Measurements from ENCODE around the gene RC3H1. TPM values are rescaled to one million over a fixed set of nuclear protein-coding genes. Genes with fewer than 3 reads are reported as not detected.
"Not testable (repeated sequence)": the region's sequence is repeated elsewhere in the genome, so short reads cannot be mapped to it uniquely, and the experiment has no call there.

The RC3H1 gene
- total RNA-seq, 1 donor from 2014 or later: 9.5 TPM

DNA sequence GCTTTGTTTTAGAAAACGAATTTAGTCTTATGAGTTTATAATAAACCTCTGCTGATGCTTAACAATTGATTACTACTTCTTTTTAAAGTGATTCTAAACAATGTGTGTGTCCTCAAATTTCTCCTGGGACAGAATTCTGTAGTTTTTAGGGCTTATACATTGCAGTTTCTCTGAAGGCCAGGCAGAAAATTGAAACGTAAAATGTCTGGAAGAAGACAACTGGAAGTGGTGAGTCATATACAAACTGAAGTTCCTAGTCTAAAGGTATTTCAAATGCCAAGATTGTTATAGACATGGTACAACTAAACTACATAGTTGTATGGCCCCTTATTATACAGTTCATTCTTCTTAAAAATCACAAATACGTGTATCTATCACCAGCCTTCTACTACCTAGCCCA, 30.5 kb upstream of the RC3H1 start:
- TF ChIP-seq, protein P1, sequence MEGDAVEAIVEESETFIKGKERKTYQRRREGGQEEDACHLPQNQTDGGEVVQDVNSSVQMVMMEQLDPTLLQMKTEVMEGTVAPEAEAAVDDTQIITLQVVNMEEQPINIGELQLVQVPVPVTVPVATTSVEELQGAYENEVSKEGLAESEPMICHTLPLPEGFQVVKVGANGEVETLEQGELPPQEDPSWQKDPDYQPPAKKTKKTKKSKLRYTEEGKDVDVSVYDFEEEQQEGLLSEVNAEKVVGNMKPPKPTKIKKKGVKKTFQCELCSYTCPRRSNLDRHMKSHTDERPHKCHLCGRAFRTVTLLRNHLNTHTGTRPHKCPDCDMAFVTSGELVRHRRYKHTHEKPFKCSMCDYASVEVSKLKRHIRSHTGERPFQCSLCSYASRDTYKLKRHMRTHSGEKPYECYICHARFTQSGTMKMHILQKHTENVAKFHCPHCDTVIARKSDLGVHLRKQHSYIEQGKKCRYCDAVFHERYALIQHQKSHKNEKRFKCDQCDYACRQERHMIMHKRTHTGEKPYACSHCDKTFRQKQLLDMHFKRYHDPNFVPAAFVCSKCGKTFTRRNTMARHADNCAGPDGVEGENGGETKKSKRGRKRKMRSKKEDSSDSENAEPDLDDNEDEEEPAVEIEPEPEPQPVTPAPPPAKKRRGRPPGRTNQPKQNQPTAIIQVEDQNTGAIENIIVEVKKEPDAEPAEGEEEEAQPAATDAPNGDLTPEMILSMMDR (conservative IDR thresholded peaks at IDR 0.05; ENCODE audit: low read depth, low read length): no peak
- DNase-seq (ENCODE audit: low read depth): no peak

DNA sequence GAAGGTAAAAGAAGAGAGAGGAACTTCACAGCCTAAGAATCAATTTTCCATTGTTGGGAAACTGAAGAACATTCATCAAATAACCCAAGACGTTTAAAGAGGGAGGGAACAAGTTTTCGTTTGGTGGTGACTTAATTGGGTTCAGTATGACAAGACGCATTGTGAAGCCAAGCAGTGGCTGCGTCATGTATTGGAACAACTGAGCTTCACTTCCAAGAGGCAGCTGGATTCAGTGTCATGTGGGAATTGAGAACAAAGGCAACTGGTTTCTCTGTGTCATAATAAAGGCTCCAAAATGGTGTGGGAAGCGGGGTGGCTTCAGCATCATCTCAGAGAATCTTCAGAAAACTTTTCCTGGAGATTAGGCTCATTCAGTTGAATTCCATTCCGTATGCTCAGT, 29.8 kb upstream of the RC3H1 start:
- no peak overlapping the region for H3K4me3 ChIP-seq (ENCODE audit: low read depth, low read length)
- TF ChIP-seq, protein P1 (conservative IDR thresholded peaks at IDR 0.05; ENCODE audit: low read depth, low read length): no peak
- DNase-seq (ENCODE audit: low read depth): no peak

More for the DNA sequence above, 30.5 kb upstream of the RC3H1 start:
- no peak overlapping the region for H3K4me3 ChIP-seq (ENCODE audit: low read depth, low read length)

DNA sequence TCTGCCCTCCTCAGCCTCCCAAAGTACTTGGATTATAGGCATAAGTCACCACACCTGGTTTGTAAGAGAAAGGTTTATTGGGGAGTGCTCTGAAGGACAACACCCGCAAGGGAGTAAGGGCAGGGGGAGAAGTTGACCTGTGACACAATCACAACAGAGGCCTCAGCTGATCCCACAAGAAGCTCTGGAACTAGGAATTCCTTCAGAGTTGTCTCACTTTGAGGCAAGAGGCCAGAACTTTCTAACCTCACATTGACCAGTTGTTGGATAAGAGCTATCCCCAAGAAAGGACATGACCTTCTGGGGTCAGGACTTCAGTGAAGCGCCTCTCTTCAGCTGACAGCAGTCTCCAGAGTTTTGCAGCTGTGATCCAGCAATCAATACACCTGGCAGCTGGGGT, 27.4 kb upstream of the RC3H1 start:
- H3K4me3 ChIP-seq (ENCODE audit: low read depth, low read length): no peak overlapping the region
- DNase-seq (ENCODE audit: low read depth): no peak
- TF ChIP-seq, protein P1 (conservative IDR thresholded peaks at IDR 0.05; ENCODE audit: low read depth, low read length): no peak

DNA sequence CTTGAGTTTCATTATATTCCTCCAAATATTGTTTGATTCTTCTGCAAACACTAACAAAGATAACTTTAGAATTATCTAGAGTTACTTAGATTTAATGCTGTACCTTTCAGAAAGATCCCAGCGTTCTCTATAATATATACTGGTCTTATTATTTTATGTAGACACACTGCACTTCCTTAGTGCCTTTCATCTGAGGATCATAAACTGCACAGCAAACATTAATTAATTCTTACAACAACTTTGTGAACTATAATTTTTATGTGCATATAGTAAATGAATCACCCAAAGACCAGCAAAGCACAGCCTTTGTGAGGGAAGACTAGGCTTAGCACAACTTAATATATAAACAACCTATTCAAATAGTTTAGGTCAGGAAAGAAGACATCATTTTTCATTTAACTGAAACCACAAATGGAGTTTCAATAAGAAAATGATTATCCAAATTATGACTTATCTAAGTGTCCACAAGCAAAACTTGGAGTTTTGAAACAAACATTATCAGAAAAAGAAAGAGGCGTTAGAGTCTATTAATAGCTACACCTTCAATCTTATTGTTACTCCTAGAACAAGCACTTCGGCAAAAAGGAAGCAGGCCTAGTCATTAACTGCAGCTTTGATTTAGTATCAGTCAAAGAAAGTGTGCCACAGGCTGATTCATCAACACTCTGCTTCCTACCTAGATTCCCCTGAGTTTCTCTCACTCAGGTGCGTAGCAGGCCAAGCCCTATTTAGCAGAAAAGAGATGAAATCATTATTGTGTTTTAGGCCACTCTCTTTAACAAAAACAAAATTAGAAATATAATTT, 22.5 kb upstream of the RC3H1 start:
- H3K4me3 ChIP-seq (ENCODE audit: low read depth, low read length): no peak overlapping the region
- TF ChIP-seq, protein P1 (conservative IDR thresholded peaks at IDR 0.05; ENCODE audit: low read depth, low read length): no peak
- no peak for DNase-seq (ENCODE audit: low read depth)

DNA sequence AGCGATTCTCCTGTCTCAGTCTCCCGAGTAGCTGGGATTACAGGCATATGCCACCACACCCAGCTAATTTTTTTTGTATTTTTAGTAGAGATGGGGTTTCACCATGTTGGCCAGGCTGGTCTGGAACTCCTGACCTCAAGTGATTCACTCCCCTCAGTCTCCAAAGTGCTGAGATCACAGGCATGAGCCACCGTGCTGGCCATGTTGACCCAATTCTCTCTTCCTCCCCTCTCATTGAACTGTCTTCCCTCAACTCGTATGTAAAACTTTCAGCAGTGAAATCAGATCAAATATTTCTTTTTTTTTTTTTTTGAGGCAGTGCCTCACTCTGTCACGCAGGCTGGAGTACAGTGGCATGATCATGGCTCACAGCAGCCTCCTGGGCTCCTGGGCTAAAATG, 20.4 kb upstream of the RC3H1 start:
- H3K4me3 ChIP-seq (ENCODE audit: low read depth, low read length); DNase-seq (ENCODE audit: low read depth): not testable (repeated sequence)

DNA sequence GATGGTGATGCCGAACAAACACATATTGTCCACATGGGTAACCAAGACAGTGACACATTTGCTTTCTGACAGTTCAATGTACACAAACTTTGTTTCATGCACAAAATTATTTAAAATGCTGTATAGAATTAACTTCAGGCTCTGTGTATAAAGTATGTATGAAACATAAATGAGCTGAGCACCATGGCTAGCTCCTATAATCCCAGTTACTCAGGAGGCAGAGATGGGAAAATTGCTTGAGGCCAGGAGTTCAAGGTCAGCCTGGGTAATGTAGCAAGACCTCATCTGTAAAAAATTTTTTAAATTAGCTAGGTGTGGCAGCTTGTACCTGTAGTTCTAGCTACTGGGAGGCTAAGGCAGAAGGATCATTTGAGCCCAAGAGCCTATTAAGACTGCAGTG, 19.2 kb upstream of the RC3H1 start:
- no peak overlapping the region for H3K4me3 ChIP-seq (ENCODE audit: low read depth, low read length)
- TF ChIP-seq, protein P1 (conservative IDR thresholded peaks at IDR 0.05; ENCODE audit: low read depth, low read length): no peak
- no peak for DNase-seq (ENCODE audit: low read depth)

DNA sequence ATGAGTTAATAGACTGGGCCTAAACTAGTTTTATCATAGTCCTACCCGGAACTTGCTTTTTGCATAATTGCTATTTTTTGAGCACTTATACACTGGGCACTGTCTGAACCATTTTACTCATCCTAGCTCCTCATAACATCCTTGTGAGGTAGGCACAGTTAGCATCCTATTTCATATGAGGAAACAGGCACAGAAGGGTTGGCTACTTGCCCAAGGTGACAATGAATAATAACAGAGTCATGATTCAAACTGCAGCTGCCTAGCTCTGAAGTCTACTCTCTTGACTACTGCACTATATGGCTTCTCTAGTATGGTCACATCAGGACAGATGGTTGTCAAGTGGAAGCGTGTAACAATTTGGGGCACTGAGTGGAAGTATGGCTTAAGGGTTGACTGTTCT, 18.2 kb upstream of the RC3H1 start:
- DNase-seq (ENCODE audit: low read depth): no peak
- TF ChIP-seq, protein P1 (conservative IDR thresholded peaks at IDR 0.05; ENCODE audit: low read depth, low read length): no peak
- H3K4me3 ChIP-seq (ENCODE audit: low read depth, low read length): no peak overlapping the region

Data from epithelial cell of proximal tubule (primary cell).